GM21529 (cell line): Measurements from ENCODE around the gene USP16.

Source experiments
- ATAC-seq: cut with Tn5 transposase; IDR thresholded peaks from one replicate; pipeline ENCODE4 v1.9.1; 2021; ENCODE audit not compliant: unreplicated experiment

Gene USP16

DNA sequence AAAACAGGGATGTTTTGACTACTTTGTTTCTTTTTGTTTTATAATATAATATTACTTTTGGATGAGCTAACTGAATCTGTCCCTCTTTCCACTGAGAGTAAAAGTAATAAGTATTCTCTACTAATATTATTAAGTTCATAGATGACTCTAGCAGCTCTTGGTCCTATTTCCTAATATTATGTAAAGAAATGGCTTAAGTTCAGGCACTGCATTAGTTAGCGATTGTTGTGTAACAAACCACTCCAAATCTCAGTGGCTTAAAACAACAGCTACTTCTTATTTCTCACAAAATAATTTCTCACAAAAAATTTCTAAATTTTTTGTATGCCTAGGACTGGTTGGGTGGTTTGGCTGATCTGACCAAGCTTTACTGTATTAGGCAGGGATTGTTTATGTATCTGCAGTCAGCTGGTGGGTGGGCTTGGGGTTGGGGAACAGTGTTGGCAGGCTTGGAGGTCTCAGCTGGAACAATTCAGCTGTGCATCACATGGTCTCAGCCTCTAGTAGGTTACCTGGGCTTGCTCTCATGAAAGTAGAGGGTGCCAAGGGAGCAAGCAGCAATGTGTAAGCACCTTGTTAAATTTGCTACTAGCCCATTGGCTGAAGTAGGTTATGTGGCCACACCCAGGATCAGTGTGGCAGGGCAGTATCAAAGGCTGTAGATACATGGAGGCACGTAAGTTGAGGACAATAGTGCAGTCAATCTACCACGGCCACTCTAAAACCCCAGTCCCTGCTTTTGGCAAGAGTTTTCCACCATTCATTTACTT is 57.8 kb downstream of the USP16 start:
- no peak for ATAC-seq

GRCh38 chr21:29083306-29083705 is 58.8 kb downstream of the USP16 start:
- no peak for ATAC-seq

- no peak for ATAC-seq
Observed at GRCh38 chr21:29084372-29084771, 59.9 kb downstream of the USP16 start.

- ATAC-seq: no peak
Observed at GRCh38 chr21:29085106-29085752, 60.8 kb downstream of the USP16 start.

DNA sequence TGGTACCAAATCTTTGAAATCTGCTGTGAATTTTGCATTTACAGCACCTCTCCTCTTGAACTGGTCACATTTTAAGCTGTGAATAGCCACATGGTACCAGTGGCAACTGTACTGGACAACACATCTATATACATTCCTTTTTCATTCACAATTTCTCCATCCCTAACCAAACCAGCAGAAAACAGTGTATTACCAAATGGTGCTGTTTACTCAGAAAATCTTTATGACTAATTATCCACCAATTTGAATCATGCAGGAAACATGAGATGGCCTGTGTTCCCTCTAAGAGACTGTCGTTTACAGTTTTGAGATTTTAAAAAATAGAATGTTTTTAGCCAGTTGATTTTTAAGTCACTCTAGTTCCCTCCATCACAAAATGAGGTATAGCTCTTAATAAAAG is 66.6 kb downstream of the USP16 start:
- no peak for ATAC-seq

DNA sequence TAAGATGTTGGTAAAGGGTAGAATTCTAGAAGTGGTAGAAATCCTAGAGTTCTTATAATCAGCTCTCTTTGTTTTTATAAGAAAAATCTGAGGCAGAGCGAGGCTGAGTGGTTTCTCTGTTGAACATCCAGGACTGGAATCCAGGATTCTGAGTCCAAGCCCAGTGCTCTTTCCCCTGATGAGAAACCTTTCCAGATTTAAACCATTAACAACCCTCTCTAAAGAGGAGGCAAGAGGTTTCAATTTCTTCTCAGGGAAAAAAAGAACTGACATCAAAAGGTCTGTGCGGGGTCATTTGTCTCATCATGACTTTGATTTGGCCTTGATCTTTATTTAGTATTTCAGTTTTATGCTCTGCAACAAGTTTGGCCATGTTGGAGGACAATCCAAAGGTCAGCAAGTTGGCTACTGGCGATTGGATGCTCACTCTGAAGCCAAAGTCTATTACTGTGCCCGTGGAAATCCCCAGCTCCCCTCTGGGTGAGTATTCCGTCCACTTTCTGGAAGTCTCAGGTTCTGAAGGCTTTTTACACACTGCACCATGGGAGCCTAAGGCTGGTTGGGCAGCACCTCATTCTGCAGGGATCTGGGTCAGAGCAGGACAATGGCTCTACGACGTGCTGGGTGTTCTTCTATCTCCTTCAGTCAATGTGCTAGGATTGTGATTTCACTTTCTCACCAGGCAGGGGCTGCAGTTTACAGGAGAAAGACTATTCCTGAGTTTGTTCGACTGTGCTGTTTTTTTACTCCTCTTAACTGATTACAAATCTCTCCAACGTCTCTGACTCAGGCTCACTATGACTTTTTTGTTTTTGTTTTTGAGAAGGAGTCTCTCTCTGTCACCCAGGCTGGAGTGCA is 67.9 kb downstream of the USP16 start:
- ATAC-seq: no peak

- ATAC-seq: no peak
Observed at GRCh38 chr21:29096218-29097015, 71.9 kb downstream of the USP16 start.

GRCh38 chr21:29098156-29098555 is 73.7 kb downstream of the USP16 start:
- no peak for ATAC-seq

GRCh38 chr21:29102791-29103257 is 78.4 kb downstream of the USP16 start:
- ATAC-seq: no peak
